ENCODE data around the gene SH3TC1.
A peak's percentile ranks its signal among the peaks of the same experiment; 100 is the strongest.

SH3TC1 gene

DNA sequence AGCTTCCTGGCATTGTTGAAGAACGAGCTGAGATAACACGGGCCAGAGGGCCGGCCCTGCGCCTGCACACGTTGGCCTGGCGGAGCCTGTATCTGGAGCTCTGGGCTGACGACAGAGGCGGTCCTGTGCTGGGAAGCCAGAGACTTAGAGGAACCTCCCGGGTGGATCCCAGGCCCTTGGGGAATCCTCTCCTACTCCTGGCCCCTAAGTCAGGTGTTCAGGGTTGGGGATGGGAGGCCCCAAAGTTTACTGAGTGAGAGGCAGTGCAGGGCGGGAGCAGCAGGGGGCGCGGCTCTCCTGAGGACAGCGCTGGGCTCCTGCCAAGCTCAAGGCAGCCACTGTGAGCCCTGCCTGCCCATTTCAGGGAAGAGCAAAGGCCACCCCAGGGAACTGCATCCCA lies 68.0 kb downstream of the SH3TC1 start:
- peak; percentile 31 to 55 for DNase-seq

DNA sequence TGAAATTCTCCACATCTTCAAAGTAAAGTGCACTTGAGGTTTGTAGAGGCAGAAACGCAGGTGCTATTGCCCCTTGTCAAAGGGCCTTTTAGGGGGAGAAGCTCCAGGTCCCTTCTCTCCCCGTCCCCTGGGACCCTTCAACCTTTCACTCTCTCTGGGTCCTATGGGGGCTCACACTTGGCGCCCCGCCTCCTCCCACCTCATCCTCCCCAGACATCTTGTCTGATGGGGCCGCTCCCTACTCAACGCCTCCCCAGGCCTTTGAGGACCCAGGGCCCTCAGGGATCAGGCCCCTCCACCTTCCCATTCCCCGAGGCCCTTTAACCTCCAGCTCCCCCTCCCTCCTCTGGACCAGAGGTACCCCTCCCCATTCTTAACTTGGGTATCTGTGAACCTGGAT lies 69.1 kb downstream of the SH3TC1 start:
- DNase-seq = no peak

DNA sequence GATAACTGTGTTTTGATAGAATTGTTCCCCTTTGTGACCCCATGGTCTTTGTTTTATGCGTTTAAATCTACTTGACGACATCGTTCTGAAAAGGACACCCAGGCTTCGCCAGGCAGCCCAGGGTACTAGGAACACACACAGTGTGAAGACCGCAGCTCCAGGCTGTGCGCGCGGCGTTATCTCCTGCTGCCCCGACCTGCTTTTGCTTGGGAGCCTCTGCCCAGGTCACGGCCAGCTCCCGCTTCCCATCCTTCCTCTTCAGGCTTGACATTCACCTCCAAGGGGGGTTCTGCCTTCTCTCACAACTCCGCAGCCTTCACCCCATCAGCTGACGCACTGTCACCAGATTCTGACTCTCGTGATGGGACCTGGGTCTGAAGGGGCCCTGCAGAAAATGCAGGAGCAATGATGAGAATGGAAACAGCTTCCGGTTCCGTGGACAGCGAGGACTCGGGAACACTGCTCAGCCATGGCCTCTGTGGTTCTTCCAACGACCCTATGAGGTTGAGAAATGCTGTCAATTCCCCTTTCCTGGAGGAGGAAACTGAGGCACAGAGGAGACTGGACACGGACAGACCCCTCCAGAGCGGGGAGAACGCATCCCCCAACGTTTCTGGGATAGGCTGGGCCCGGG lies 69.9 kb downstream of the SH3TC1 start:
- no peak for DNase-seq

DNA sequence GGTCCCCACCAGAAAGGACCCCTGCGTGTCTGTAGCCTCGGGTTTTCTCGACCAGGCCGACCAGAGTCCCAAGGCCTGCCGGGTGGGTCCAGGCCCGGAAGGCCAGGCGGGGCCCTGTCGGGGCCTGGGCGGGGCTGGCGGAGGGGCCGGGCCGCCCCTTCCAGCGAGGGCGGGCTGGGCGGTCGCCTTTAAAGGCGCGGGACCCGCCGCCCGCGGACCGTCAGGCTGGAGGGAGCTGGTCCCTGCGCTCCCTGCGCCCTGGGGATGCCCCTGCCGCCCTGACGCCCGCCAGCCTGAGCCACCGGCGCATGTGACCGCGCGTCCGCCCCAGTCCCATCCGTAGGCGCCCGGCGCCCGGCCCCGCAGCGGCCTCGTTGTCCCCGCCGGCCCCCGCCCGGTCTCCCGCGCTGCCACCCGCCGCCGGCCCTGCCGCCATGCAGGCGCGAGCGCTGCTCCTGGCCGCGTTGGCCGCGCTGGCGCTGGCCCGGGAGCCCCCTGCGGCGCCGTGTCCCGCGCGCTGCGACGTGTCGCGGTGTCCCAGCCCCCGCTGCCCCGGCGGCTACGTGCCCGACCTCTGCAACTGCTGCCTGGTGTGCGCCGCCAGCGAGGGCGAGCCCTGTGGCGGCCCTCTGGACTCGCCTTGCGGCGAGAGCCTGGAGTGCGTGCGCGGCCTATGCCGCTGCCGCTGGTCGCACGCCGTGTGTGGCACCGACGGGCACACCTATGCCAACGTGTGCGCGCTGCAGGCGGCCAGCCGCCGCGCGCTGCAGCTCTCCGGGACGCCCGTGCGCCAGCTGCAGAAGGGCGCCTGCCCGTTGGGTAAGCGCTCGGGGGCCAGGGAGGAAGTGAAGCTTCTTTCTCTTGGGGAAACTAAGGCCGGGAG lies 70.7 kb downstream of the SH3TC1 start, which contains the start of gene HTRA3:
Gene HTRA3 (plus strand): TSS at position 220 of the 883 bp plus-strand sequence. CDS start 215 bp downstream, at position 435.
- DNase-seq = peak in 1 of 2 donors; percentile 4

DNA sequence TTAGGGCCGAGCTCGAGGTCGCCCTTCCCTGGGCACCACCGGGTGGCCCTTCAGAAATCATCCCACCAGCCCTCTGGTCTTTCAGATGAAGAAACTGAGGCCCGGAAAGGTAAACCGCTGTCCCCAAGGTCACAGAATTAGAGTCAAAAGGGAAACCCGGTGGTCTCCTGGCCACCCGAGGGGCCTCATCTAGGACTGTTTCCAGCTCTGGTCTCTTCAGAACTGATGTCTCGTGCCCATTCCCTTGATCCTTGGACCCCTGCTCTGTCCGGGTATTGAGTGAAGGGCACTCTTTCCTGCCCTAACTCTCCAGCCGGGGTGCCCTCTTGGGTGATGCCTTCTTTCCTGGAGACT lies 71.3 kb downstream of the SH3TC1 start:
- DNase-seq = no peak

DNA sequence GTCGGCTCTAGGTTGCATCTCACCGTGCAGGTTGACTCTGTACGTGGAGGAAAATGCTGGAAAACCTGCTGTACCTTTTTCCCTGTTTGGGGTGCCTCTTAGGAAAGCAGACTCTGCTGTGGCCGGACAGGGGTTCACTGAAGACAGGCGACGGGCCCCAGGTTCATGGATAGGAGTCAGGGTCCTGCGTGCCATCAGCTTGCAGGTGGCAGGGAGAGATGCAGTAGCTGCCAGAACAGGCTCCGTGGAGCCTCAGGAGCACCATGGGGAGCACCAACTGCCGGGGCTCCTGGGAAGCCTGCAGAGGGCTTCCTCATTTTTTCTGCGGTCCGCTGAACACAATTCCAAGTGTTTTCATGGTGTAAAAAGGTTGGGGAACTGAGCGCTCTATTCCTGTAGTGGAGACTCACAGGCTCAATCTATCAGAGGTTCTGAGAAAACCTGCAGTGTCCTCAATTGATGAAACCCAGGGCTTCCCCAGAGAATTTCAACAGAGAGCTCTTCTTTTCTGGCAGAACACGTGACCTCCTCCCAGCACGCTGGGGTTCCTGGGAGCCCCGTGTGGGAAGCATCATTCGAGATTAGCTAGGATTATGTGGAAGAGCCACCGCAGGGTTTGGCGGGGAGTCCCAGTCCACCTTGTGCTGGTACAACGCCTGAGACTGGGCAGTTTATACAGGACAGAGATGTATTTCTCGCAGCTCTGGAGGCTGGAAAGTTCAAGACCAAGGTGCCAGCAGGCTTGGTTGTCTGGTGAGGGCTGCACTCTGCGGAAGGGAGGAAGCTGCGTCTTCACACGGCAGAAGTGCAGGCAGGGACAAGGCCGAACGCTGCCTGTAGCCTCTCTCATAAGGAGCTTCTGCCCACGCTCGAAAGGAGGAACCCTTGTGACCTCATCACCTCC lies 72.1 kb downstream of the SH3TC1 start:
- DNase-seq = no peak

DNA sequence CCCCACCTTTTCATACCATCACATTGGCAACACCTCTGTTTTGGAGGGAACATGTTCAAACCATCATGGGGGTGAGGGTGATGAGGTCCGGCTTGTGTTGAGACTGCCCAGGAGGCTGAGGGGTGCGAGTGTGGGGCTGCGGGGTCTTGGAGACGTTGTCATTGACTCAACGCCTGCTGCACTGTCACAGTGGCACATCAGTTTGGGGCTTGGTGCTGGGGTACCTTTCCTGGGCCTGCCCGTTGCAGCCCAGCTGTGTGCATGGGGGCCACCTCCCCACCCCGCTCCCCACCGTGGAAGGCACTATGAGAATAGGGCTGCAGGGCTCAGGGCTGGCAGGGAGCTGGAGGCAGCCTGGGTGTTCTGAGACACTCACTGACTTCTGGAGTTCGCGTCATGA lies 72.7 kb downstream of the SH3TC1 start:
- DNase-seq = no peak

DNA sequence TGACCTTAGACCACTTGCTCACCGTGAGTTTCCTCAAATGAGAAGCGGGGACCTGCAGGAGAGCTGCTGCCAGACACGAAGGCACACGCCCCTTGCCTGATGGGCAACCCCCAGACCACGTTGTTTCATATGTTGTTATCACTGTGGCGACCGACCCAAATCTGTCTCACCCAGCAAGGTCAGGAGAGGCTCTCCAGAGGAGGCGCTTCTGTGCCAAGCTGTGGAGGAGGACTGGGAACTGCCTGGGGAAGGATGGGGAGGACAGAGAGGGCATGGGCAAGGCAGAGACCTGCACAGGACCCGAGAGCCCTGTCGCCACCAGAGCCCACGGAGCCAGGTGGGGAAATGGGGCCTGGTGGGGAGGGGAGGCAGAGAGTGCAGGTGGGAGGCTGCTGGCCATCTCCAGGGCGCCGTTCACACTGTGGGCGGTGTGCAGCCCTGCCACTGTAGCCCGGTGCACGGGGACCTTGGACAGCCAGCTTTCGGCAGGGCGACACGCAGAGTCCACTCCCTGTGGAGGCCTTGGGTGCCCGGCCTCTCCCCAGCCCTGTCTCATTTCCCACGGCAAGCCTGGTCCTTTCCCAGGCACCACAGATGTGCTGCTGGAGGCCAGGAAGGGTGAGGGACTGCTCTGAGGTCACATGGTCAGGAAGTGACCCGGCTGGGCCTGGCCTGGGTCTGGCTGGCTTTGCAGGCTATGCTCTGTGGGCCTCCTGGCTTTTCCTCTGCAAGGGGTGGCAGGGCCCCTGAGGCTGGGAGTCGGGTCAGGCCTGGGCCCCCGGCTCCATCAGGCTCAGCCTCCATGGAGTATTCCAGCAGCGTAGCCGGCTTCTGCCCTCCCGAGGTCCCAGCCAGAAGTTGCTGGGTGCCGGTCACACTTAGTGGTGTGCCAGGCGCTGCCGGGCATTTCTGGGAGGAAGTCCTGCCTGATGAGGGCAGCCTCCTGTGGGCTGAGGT lies 73.7 kb downstream of the SH3TC1 start:
- no peak for DNase-seq

DNA sequence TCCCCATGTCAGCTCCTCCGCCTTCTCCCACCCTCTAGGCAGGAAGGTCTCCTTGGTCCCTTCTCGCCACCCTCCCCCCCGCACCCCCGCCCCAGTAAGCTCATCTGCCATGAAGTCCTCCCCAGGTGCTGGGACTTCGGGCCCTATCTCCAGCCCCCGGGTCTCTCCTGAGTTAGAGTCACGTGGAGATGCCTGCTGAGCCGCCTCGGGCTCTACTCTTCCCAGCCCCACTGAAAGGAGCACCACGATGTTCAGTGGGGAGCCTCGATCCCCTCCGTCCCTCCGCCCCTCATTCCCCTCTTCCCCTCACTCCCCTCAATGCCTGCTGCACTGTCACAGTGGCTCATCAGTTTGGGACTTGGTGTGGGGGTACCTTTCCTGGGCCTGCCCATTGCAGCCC lies 74.4 kb downstream of the SH3TC1 start:
- no peak for DNase-seq

DNA sequence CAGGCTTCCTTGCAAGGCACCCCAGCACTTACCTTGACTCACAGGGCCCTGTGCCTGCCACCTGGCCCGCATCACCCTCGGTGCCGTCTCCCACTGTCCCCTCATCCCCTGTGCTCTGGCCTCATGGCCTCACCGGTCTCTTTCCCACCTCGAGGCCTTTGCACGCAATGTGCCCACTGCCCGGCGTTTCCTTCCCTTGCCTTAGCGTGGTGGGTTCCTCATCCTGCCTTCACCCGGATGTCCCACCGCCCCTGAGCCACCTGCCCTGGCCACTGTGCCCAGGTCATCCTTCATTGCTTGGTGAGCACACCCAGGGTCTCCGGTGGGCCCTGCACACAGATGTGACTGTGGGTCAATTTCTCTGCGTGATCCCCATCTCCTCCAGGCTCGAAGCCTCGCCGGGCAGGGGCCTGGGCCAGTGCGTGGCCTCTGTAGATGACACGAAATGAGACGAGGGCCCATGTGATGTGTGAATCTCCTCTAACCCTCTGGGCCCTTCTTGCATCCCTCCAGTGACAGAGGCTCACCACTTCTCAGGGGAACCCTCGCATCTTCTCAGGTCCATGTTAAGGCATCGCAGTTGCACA lies 75.1 kb downstream of the SH3TC1 start:
- no peak for DNase-seq

DNA sequence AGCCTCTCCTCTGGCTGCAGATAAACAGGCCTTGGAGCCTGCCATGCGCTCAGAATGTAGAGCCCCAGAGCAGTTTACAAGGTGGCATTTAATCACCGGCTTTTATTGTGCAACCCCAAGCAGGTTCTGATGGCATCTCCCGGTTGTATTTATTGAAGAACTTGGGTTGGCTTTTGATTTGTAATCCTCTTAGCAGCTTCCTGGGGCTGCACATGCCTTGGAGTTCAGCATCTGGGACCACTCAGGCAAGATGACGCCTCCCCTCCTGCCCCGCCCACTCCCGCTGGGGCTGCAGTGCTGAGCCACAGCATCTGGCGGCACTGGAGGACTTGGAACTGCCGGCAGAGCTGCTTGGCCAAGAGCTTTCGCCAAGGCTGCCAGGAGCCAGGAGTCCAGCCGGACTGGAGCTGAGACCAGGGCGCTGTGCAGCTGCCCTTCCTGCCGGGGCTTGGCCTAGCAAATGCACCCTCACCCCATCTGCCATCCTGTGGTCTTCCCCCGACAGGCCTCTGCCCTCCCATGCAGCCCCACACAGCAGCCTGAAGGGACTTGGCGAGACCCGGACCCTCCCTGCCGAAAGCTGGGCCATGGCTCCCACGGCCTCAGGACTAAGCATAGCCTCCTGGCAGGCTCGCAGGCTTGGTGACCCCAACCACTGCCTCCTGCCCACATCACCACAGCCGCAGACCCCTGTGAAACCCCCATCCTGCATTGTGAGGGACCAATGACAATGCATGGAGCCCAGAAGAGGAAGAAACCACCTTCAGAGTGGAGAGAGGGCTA lies 75.9 kb downstream of the SH3TC1 start:
- no peak for DNase-seq

DNA sequence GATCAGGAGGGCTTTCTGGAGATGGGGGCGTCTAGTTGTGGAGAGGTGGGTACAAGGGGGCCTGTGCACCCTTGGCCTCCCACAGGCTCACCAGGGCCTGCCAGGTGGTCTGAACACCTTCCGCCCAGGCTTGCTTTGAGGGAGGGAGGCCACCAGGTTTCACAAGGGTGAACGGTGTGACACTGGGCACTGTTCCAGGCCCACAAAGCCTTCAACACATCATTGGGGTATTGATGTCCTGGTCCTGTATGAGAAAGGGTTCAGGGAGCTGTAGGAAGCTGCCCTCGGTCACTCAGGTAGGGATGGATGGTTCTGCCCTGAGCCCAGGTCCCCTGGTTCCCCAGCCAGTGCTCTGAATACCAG lies 76.4 kb downstream of the SH3TC1 start:
- DNase-seq = no peak

DNA sequence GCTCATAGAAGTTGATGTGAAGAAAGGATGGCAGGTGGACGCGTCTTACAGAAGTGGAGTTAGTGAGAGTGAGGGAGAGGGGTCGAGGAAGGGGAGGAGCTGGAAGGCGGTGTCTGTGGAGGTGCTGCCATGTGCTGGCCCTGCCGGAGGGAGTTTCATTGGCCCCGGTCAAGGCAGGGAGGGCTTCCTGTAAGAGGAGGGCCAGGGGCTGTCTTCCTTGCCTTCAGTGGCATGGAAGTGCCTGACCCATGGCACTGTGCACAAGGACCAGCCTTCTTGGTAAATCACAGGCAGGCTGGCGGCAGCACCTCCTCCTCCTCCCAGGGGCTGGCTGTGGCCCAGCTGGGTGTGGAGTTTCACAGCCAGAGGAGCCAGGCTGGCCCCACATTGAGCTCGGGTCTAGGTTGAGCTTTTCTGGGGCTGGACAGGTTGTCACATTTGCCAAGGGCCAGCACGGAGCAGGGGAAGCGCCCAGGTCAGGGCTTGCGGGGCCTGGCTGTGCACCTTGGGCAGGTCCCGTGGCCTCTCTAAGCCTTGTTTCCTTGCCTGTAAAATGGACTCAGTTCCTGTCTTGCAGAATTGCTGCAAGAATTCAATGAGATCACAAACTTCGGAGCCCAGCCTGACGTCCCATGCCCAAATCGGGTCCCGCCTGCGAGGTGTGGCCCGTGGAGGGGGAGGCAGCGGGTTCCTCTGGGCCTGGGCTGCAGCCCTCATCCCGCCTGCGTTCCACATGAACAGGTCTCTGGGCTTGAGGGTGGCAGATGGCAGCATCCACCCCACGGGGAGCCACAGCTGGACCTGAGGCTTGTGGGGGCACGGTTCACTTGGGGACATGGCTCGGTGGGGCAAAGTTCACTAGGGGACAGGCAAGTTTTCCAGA lies 77.5 kb downstream of the SH3TC1 start:
- no peak for DNase-seq

DNA sequence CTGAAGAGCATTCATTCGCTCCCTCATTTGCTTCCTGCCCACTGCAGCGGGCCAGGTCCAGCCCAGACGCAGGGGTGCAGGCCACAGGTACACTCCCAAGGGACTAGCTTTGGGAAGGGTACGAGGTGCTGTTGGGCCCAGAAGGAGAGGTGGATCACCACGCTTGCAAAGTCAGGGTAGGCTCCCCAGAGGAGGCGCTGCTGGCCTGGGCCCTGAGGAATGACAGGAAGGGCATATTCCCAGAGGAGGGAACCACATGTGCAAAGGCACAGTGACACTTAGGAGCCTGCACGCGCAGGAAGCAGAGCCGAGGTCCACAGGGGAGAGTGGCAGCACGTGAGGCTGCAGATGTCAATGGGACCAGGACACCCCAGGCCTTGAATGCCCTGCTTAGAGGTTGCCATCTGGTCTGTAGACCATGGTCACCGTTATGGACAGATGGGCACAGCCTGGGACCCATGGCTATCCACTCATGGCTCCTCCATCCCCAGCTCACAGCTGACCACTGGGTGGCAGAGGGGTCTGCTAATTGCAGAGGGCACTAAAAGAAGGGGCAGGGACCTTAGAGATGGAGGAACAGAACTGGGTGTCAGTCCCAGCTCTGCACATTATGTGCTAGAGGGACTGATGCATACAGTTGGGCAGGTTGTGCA lies 78.4 kb downstream of the SH3TC1 start:
- DNase-seq = no peak

DNA sequence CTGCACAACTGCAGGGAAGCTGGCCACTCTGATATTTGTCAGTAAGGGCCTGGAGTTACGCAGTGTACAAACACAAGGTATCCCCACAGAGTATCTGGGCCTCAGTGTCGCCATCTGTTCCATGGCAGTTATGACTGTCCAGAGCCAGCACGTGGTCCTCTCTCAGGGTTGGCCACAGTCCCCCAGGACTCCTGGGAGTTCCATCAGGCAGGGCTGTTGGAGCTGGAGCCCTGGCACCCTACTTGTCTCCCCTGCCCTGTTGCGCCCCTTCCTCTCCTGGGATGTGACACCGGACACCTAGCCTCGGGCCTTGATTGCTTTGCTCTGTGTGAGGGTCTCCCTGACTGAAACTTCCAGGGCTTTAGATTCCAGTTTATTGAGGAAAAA lies 78.9 kb downstream of the SH3TC1 start:
- DNase-seq = no peak

DNA sequence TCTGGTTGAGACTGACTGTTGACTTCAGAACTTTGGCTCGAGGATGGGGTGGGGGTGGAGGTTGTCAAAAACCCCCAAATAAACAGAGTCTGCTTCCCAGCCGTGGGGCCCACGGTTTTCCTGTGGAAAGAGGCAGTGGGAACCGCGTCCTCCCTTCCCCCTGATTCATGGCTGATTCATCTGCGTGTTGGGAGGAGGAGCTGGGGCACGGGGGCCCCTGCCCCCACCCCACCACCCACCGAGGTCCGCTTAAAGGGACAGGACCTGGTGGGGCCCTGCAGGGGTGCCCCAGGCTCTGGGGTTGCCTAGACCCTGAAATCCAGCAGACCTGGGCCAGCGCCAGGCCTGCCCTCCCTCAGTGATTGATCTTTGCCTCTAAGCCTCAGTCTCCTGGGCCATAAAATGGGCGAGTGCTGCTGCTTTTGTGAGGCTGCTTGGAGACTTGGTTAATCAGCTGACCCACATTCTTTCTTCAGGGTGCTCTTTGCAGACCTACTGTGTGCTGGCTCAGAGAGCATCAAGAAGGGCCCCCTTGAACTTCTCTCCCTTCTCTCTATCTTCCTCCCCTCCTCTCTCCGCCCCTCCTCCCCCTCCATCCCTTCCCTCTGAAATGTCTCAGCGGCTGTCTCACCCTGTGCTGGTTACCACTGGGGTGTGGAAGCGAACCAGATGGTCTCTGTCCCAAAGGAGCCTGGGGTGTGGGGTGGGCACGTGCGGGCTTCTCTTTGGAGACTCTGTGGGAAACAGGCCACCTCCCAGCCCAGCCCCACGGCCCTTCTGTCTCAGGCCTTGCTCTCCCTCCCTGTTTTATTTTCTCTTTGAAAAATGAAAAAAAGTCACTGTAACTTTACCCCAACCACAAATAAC lies 79.6 kb downstream of the SH3TC1 start:
- no peak for DNase-seq

DNA sequence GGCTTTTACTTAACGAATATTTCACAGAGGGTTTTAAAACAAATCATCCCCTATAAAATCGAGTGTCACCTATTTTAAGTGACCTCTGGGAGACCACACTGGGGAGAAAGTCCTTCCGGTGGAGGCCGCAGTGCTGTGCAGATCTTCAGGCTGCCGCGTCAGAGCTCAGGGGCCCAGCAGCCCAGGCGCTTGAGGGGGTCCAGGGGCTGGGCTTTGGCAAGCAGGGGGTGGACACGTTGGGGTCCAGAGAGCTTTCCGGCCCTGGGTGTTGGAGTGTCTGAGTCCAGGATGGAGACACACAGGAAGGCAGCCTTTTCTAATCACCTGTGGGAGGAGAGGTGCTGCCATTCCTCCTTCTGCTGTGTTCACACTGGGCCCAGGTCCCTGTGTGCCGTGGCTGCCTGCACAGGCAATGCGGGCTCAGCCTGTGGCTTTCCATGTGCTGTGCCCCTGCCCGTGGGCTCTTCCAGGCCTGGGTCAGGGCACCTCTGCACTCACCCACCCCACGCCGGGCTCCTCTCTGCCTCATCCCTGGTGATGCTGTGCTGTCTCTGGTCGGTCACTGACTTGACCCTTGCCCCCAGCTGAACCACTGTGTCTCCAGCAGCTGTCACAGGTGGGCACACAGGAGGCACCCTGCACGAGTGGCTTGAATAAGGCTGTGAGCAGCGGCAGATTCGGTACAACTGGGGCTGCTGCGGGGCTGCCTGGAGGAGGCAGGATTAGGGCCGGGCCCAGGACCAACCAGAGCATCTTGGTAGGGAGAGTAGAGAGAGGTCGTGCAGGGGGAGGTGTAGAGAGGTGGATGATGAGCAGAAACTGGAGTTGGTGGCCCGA lies 80.4 kb downstream of the SH3TC1 start:
- no peak for DNase-seq
